Measurements from ENCODE around the gene BCL11A.

GRCh38 chr2:60469536-60470317 lies 83.7 kb downstream of the BCL11A start:
- TF ChIP-seq CTCF (conservative IDR thresholded peaks at IDR 0.05; ENCODE audit: low read depth, low read length) = no peak
- no peak for TF ChIP-seq EZH2 (IDR thresholded peaks at IDR 0.05; ENCODE audit: borderline replicate concordance, low read depth, low read length, poor library complexity, severe bottlenecking)

All from A673 (cell line).